HepG2 (cell line): ENCODE data around the gene MAPK14. TPM values are rescaled to one million over a fixed set of nuclear protein-coding genes. Genes with fewer than 3 reads are reported as not detected.
A peak's percentile ranks its signal among the peaks of the same experiment; 100 is the strongest.

Experiments used
- AGO2 ChIP-seq: fragments of 200-400 bp; formaldehyde crosslinking; optimal IDR thresholded peaks from 2 replicates; pipeline ENCODE3; 2017; ENCODE audit warnings: mild to moderate bottlenecking, low read depth, low read length, moderate library complexity
- ARID5B ChIP-seq: IDR thresholded peaks from 2 replicates; pipeline ENCODE4 v1.4.0; 2020; ENCODE audit warnings: mild to moderate bottlenecking, missing genetic modification reagents
- EP300 ChIP-seq, 3 experiments: sonication (generic) in 1 of 3; formaldehyde crosslinking in 1 of 3; IDR thresholded peaks; 2 replicates each; pipeline versions ENCODE4 v1.5.1 to v1.6.1; 2011 to 2020; ENCODE audit warnings: low read depth in 2 of 3, low read length in 2 of 3, borderline replicate concordance in 1 of 3, improper control_type of control experiment in 1 of 3, mild to moderate bottlenecking in 1 of 3, missing genetic modification reagents in 1 of 3, moderate library complexity in 1 of 3
- FOSL1 ChIP-seq: sonication (generic); formaldehyde crosslinking; IDR thresholded peaks from 2 replicates; pipeline ENCODE4 v1.9.0; 2021; ENCODE audit warnings: missing genetic modification reagents, borderline replicate concordance
- KMT2B ChIP-seq: IDR thresholded peaks from 2 replicates; pipeline ENCODE4 v1.6.1; 2016; ENCODE audit warnings: missing genetic modification reagents, missing compliant biosample characterization
- MBNL3 ChIP-seq: fragments of 250-450 bp; sonication (Bioruptor Pico); conservative IDR thresholded peaks from 2 replicates; pipeline ENCODE4 v1.8.0; 2022; ENCODE audit warnings: mild to moderate bottlenecking, inconsistent platforms
- MED13 ChIP-seq: sonication (generic); formaldehyde crosslinking; IDR thresholded peaks from 2 replicates; pipeline ENCODE4 v1.5.0; 2020; ENCODE audit warnings: missing genetic modification reagents
- NFYB ChIP-seq: sonication (generic); formaldehyde crosslinking; IDR thresholded peaks from 2 replicates; pipeline ENCODE4 v1.4.0; 2020; ENCODE audit warnings: missing genetic modification reagents
- REL ChIP-seq: sonication (generic); formaldehyde crosslinking; conservative IDR thresholded peaks from 2 replicates; pipeline ENCODE4 v1.8.0; 2022; ENCODE audit warnings: mild to moderate bottlenecking, missing genetic modification reagents, moderate library complexity
- RORA ChIP-seq: sonication (generic); formaldehyde crosslinking; IDR thresholded peaks from 2 replicates; pipeline ENCODE4 v1.5.0; 2020; ENCODE audit warnings: mild to moderate bottlenecking, missing genetic modification reagents, moderate library complexity
- SKI ChIP-seq: fragments of 450-650 bp; IDR thresholded peaks from one replicate; pipeline ENCODE4 v1.6.1; 2018; ENCODE audit warnings: mild to moderate bottlenecking; ENCODE audit not compliant: partially characterized antibody
- SMAD1 ChIP-seq: sonication (generic); formaldehyde crosslinking; IDR thresholded peaks from 2 replicates; pipeline ENCODE4 v1.4.0; 2020; ENCODE audit warnings: missing genetic modification reagents, low read depth, mild to moderate bottlenecking, borderline replicate concordance
- SMAD9 ChIP-seq: sonication (generic); formaldehyde crosslinking; IDR thresholded peaks from 2 replicates; pipeline ENCODE4 v1.5.1; 2020; ENCODE audit warnings: mild to moderate bottlenecking, missing genetic modification reagents
- ZKSCAN1 ChIP-seq: fragments of 150-350 bp; IDR thresholded peaks from 2 replicates; pipeline ENCODE4 v1.6.1; 2014; ENCODE audit warnings: low read length
- ZNF432 ChIP-seq: sonication (generic); formaldehyde crosslinking; IDR thresholded peaks from 2 replicates; pipeline ENCODE4 v1.5.0; 2020; ENCODE audit warnings: missing genetic modification reagents, mild to moderate bottlenecking, borderline replicate concordance
- ZSCAN20 ChIP-seq: sonication (generic); formaldehyde crosslinking; IDR thresholded peaks from 2 replicates; pipeline ENCODE4 v1.4.0; 2020; ENCODE audit warnings: missing genetic modification reagents, mild to moderate bottlenecking, borderline replicate concordance
- polyA plus RNA-seq, 8 experiments: library from polyadenylated mRNA; depleted of rRNA in 3 of 8; stranded (reverse) in 7 of 8; unstranded in 1 of 8; fragments of >200 nt; fragmentation: Illumina TruSeq in 4 of 8; extraction: Trizol in 4 of 8; gene quantifications; 2 replicates each; pipeline versions ENCODE4 v1.2.1 to v1.2.3, GENCODE V29; 2011 to 2016; ENCODE audit warnings: low read depth in 4 of 8, missing spikeins in 1 of 8, mixed read lengths in 1 of 8; ENCODE audit not compliant: insufficient read depth in 1 of 8
- total RNA-seq, 5 experiments: library from RNA; depleted of rRNA; stranded (reverse); fragments of >200 nt; fragmentation: Illumina TruSeq; extraction: Trizol; gene quantifications; 2 replicates each; pipeline ENCODE4 v1.2.3, GENCODE V29; 2016; ENCODE audit warnings: low read depth in 1 of 5
- TF ChIP-seq, protein P1 (sequence below): sonication (generic); formaldehyde crosslinking; IDR thresholded peaks from 2 replicates; pipeline ENCODE4 v1.5.1; 2020; ENCODE audit warnings: missing genetic modification reagents, mild to moderate bottlenecking, borderline replicate concordance

The MAPK14 gene
- total and polyA plus RNA-seq, 2 of the 13 experiments (the other 11 are each of a cell fraction or from before 2014, with no cell fraction given) = 66.3 to 67.3 TPM

DNA sequence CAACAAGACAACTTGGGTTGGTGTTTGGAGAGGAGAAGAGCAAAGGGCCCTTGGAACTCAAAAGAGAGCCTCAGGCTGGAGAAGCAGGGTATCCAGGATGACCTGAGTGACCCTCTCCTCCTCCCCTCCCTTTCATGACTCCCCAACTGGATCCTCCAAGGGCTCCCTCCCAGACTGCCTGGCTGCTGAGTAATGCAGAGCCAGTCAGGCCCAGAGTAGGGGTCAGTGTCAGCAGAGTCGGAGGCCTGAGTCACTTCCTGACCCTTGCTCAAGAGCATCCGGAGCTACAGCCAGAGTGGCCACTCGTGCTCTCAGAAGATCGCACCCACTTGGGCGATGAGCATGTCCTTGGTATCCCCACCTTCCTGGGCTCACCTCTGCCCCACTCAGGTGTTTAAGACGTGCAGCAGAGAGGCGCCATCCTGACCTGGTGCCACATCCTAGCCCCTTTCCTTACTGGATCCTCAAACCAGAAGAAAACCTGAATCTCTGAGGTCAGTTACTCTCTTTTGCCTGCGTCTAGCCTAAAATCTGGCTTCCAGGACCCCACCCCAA is 99.9 kb downstream of the MAPK14 start (continued):
- TF ChIP-seq MBNL3 = no peak
- no peak for TF ChIP-seq SMAD9 (CRISPR knock-in tag)
- no peak for TF ChIP-seq MED13 (CRISPR knock-in tag)
- TF ChIP-seq EP300 (IDR thresholded peaks at IDR 0.05; ENCODE audit: low read depth in 2 of 2, low read length in 2 of 2) = peak in 1 of 2 experiments; percentile 65; a peak in 2 of 4 replicates
- TF ChIP-seq EP300 (CRISPR knock-in tag; IDR thresholded peaks at IDR 0.05; ENCODE audit: borderline replicate concordance) = peak; percentile 89
- no peak; the same call in 1 of the 2 replicates for TF ChIP-seq KMT2B (CRISPR knock-in tag)
- no peak for TF ChIP-seq ZKSCAN1
- no peak for TF ChIP-seq ZSCAN20 (CRISPR knock-in tag)
- peak; percentile 57 for TF ChIP-seq SKI
- TF ChIP-seq, protein P1, sequence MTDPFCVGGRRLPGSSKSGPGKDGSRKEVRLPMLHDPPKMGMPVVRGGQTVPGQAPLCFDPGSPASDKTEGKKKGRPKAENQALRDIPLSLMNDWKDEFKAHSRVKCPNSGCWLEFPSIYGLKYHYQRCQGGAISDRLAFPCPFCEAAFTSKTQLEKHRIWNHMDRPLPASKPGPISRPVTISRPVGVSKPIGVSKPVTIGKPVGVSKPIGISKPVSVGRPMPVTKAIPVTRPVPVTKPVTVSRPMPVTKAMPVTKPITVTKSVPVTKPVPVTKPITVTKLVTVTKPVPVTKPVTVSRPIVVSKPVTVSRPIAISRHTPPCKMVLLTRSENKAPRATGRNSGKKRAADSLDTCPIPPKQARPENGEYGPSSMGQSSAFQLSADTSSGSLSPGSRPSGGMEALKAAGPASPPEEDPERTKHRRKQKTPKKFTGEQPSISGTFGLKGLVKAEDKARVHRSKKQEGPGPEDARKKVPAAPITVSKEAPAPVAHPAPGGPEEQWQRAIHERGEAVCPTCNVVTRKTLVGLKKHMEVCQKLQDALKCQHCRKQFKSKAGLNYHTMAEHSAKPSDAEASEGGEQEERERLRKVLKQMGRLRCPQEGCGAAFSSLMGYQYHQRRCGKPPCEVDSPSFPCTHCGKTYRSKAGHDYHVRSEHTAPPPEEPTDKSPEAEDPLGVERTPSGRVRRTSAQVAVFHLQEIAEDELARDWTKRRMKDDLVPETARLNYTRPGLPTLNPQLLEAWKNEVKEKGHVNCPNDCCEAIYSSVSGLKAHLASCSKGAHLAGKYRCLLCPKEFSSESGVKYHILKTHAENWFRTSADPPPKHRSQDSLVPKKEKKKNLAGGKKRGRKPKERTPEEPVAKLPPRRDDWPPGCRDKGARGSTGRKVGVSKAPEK (CRISPR knock-in tag) = no peak
- no peak for TF ChIP-seq SMAD1 (CRISPR knock-in tag)
- peak; percentile 88 for TF ChIP-seq FOSL1 (CRISPR knock-in tag)
- no peak for TF ChIP-seq REL
- TF ChIP-seq AGO2 = no peak
- TF ChIP-seq NFYB (CRISPR knock-in tag) = no peak
- peak; percentile 89 for TF ChIP-seq ARID5B (CRISPR knock-in tag)
- no peak for TF ChIP-seq RORA (CRISPR knock-in tag)
- no peak for TF ChIP-seq ZNF432 (CRISPR knock-in tag)
